Skin epidermis (tissue), 12 donors: ENCODE measurements around the gene KBTBD7.
"Not testable (repeated sequence)": the region's sequence is repeated elsewhere in the genome, so short reads cannot be mapped to it uniquely, and the experiment has no call there.

Experiments
- H3K27ac ChIP-seq, 21 experiments: fragments of 200-600 bp; sonication (generic) in 11 of 21; one replicate each; pipeline ENCODE4 v1.5.0; 2020; ENCODE audit warnings: mild to moderate bottlenecking in 3 of 21, inconsistent platforms in 2 of 21, moderate library complexity in 2 of 21
- H3K4me3 ChIP-seq, 7 experiments: fragments of 200-600 bp; sonication (generic) in 2 of 7; one replicate each; pipeline ENCODE4 v1.5.0; 2020; ENCODE audit warnings: inconsistent platforms in 2 of 7, mild to moderate bottlenecking in 2 of 7, moderate library complexity in 1 of 7

The KBTBD7 gene

DNA sequence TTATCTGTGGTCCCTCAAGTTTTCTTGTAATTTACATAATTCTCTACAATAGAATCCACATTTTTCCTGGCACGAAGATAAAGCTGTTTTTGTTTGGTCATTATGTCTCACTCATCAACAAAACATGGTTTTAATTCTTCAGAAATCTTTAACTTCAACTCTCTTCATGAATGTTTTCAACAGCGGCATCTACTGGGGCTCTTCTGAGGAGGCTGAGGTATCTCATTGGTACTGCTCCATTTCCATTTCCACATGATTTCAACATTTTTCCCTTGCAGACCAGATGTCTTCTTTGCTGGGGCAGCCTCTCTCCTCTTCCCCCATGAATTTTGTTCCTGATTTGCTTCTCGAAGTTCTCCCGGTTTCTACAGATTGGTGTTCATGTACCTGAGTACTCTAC is 5.8 kb upstream of the KBTBD7 start:
- no peak overlapping the region for H3K4me3 ChIP-seq

DNA sequence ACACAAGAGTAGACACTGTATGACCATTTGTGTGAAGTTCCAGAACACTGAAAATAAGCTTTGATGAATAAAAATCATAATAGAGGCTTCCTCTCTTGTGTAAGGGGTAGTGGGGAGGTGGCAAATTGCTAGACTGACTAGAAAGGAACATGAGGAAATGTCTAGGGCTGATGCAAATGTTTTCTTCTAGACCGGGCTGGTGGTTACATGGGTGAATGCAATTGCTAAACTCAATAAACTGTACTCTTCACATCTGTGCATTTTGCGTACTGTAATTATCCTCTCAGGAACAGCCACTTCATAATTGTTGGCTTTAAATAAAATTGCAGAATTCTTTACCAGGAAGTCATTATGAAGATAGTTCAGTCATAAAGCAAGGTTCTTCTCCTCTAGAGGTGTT is 5.2 kb upstream of the KBTBD7 start:
- Histone ChIP-seq H3K4me3 (no peak overlapping the region), H3K27ac (peak overlapping the region in 1 of 21 experiments; percentile 29)

More for the DNA sequence above, 5.8 kb upstream of the KBTBD7 start:
- H3K27ac ChIP-seq = no peak overlapping the region

GRCh38 chr13:41199079-41199478 is 4.7 kb upstream of the KBTBD7 start:
- Histone ChIP-seq H3K27ac (peak overlapping the region in 1 of 21 experiments; percentile 29), H3K4me3 (no peak overlapping the region)

DNA sequence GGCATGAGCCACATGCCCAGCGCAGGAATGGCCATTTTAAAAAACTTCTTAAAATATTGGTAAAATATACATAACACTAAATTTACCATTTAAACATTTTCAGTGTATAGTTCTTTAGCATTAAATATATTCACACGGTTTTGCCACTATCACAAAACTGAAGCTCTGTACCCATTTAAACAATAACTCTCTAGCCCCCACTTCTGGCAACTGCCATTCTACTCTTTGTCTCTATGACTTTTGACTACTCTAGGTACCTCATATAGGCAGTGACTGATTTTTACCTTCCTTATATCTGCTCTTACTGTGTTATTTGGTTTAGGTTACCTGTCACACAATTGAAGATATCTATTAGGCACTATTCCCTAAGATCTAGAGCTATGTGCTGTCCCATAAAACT is 2.3 kb upstream of the KBTBD7 start:
- no peak overlapping the region for H3K4me3 ChIP-seq
- H3K27ac ChIP-seq = no peak overlapping the region

- H3K27ac ChIP-seq = no peak overlapping the region
- H3K4me3 ChIP-seq = no peak overlapping the region
Observed at GRCh38 chr13:41196011-41196410, 1.6 kb upstream of the KBTBD7 start.

DNA sequence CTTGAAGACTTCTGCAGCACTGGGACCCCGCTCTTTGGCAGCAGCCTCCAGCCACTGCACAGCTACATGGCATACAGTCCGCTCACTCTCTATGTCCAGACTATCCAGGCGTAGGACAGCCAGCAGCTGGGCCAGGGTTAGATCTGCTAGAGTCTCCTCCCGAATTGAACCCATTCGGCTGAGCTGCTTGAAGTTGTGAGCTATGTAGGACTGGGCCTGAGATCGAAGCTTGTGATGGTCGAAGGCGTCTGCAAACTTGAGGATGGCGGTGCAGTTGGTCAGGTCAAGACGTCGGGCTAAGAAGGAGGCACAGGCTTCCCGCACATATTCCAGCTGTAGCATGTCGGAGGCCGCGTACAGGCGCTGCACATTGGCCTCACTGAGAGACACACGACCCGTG is 900 bp downstream of the KBTBD7 start:
- Histone ChIP-seq H3K27ac (peak overlapping the region in 9 of 21 experiments; percentile 74 to 94 (median 85)), H3K4me3 (peak overlapping the region in 6 of 7 experiments; percentile 35 to 63 (median 54))

GRCh38 chr13:41188584-41188983 is 5.8 kb downstream of the KBTBD7 start:
- Histone ChIP-seq H3K27ac (no peak overlapping the region), H3K4me3 (no peak overlapping the region)

- H3K27ac ChIP-seq = no peak overlapping the region
- H3K4me3 ChIP-seq = no peak overlapping the region
Observed at GRCh38 chr13:41186481-41186880, 7.9 kb downstream of the KBTBD7 start.

DNA sequence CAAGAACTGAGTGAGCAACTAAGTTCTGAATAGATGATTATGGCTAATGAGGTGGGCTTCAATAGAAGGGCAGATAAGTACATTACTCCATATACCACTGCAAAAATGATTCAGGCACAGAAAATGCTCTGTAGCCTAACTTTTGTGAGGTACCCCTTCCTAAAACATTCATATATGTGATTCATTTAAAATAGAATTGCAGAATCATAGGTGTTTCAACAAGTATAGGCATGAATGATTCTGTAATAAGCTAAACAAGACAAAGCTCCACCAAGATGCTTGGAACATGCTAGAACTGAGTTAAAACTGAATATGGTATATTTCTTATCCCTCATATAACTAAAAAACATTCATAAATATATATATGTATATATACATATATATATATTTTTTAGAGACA is 12.1 kb downstream of the KBTBD7 start:
- Histone ChIP-seq H3K4me3 (no peak overlapping the region), H3K27ac (no peak overlapping the region)

DNA sequence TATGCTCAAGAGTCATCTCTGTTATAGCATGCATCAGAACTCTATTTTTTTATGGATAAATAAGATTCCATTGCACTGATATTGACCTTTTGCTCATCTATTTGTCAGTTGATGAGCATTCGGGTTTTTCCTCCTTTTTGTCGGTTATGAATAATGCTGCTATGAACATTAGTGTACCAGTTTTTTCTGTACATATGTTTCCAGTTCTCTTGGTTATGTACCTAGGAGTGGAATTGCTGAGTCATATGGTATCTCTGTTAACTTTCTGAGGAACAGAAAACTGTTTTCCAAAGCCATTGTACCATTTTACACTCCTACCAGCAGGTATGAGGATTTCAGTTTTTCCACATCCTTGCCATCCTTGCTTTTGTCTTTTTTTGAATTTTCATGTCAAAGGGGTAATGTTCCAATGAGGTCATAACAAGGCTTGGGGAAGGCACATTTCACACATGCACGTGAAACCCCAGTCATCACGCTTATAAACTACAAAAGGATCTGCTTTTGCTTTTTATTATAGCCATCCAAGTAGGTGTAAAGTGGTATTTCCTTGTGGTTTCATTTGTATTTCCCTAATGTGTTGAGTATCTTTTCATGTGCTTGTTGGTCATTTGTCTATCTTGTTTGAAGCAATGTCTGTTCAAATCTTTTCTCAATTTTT is 14.6 kb downstream of the KBTBD7 start:
- no peak overlapping the region for H3K27ac ChIP-seq
- no peak overlapping the region for H3K4me3 ChIP-seq

GRCh38 chr13:41178040-41178439 is 16.3 kb downstream of the KBTBD7 start:
- H3K27ac ChIP-seq = no peak overlapping the region
- H3K4me3 ChIP-seq = no peak overlapping the region

GRCh38 chr13:41177616-41178015 is 16.8 kb downstream of the KBTBD7 start:
- Histone ChIP-seq H3K27ac (no peak overlapping the region), H3K4me3 (no peak overlapping the region)

- H3K4me3 ChIP-seq, H3K27ac ChIP-seq: not testable (repeated sequence)
Observed at GRCh38 chr13:41175576-41175975, 18.8 kb downstream of the KBTBD7 start.

- Histone ChIP-seq H3K4me3 (no peak overlapping the region), H3K27ac (no peak overlapping the region)
Observed at GRCh38 chr13:41162151-41162550, 32.2 kb downstream of the KBTBD7 start.

DNA sequence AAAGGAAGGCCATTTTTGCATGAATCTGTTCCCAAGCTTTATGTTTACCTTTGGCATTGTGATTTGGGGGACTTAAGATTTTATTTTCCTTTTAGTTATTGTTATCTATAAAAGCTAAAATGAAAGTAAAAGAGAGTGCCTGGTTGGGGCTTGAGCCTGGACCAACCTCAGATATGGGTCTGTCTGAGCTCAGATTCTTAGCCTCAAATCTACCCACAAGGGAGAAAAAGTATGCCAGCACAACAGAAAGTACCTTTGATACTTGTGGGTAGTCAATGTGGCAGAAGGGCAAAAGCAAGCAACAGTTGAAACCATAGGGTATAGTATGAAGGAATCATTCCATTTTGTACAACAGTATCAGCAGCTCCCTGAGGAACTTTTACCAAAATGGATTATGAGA is 35.2 kb downstream of the KBTBD7 start:
- Histone ChIP-seq H3K4me3 (no peak overlapping the region), H3K27ac (no peak overlapping the region)

DNA sequence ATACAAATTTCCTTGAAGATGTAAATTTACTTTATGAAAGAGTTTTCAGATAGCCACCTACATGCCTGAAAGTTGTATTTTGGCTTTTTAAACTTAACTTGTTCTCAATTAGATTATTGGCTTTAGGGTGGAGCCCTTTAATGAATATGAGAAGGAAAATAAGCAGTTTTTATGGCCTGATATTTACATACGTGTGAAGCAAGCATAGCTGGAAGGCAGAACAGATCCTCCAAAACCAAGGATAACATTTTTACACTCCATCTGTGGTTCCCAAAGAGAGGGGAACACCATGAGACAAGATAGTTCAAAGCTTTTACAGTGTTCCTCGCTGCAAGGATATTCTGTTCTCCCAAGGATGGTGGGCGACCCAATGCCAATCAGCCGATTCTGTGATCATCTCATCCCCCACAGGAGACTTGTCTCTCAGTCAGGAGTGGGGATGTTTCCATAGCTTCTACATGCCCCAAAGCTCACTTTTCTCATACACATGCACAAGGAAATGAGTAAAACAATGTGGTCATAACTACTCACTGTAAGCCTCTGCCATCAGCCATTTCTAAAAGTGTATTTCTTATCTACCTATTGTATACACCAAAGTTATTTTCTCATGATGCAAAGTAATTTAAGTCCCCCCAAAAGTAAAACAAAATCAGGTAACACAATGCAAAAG is 37.2 kb downstream of the KBTBD7 start:
- H3K4me3 ChIP-seq = no peak overlapping the region

DNA sequence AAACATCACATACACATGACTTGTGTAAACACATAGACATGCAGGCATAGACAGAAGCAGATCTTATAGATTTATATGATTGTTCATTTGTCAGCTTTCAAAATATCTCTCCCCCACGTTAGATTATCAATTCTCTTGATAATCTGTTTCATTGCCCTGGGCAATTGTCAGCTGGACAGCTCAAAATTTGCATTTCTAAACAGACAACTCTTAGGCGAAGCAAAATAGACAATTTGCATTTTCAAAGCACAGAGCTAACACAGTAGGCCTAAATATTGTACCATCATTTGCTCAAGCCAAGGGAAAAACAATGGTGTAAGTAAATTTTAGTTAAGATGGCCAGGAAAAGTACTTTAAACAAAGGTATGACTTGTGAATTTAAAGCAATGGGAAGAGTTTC is 37.7 kb downstream of the KBTBD7 start:
- no peak overlapping the region for H3K27ac ChIP-seq
- no peak overlapping the region for H3K4me3 ChIP-seq

More for the DNA sequence above, 37.2 kb downstream of the KBTBD7 start:
- H3K27ac ChIP-seq = no peak overlapping the region

DNA sequence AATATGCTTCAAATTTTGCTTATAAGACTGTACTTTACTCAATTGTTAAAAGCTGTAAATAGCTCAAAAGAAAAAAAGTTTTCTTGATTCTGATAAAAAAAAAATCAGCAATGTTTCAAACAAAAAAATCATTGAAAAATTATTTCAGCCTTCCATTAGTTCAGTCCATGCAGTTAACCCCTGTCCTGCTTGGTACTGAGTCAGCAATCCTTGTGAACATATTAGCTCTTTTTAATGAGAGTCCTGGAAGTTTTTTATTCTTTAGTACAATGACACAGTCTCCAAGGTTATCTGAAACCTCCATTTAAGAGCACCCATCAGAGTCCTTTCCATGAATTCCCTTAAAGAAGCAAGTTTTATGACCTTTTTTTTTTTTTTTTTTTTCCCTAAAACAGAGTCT is 40.3 kb downstream of the KBTBD7 start:
- Histone ChIP-seq H3K27ac (no peak overlapping the region), H3K4me3 (no peak overlapping the region)

GRCh38 chr13:41152005-41152404 is 42.4 kb downstream of the KBTBD7 start:
- Histone ChIP-seq H3K4me3 (no peak overlapping the region), H3K27ac (no peak overlapping the region)

DNA sequence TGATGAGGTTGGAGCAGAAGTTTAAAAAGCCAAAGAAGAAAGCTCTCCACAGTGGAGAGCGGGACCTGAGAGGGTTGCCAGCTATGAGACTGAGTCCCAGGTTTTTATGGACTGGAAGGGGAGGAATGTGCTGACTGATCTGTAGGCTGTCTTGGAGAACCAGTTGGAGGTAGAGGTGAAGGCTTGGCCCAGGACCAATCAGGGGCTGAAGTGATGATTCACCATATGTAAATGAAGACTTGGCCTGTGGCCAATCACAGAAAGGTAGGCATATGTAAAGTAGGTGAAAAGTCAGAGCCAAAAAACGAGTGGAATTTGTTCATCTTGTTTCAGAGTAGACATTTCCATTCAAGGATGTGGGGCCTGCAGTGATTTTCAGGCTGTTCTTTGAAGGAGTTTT is 44.3 kb downstream of the KBTBD7 start:
- Histone ChIP-seq H3K4me3 (no peak overlapping the region), H3K27ac (no peak overlapping the region)

GRCh38 chr13:41148419-41149283 is 45.7 kb downstream of the KBTBD7 start:
- Histone ChIP-seq H3K27ac (no peak overlapping the region), H3K4me3 (no peak overlapping the region)
